Osteoblast (primary cell): ENCODE results near the gene RNF144A. TPM values are rescaled to one million over a fixed set of nuclear protein-coding genes. Genes with fewer than 3 reads are reported as not detected.

Experiments
- DNase-seq: peaks from one replicate; pipeline ENCODE4 v3.0.0; 2011; ENCODE audit warnings: low spot score, mixed read lengths; ENCODE audit not compliant: insufficient read length; ENCODE audit errors: missing footprints
- H2AFZ ChIP-seq: 2 replicates; pipeline ENCODE4 v1.6.0; 2011; ENCODE audit warnings: mild to moderate bottlenecking, low read length
- H3K27ac ChIP-seq: 2 replicates; pipeline ENCODE4 v1.5.1; 2011; ENCODE audit warnings: mild to moderate bottlenecking, low read depth, low read length, moderate library complexity
- H3K27me3 ChIP-seq: 2 replicates; pipeline ENCODE4 v1.6.0; 2012; ENCODE audit warnings: mild to moderate bottlenecking, control low read depth, inconsistent platforms, low read length, moderate library complexity; ENCODE audit not compliant: insufficient read depth
- H3K36me3 ChIP-seq: 2 replicates; pipeline ENCODE4 v1.5.1; 2011; ENCODE audit warnings: mild to moderate bottlenecking, low read length, control low read depth, moderate library complexity; ENCODE audit not compliant: insufficient read depth
- H3K4me1 ChIP-seq: 2 replicates; pipeline ENCODE4 v1.5.1; 2011; ENCODE audit warnings: mild to moderate bottlenecking, low read length, control low read depth, moderate library complexity; ENCODE audit not compliant: insufficient read depth
- H3K4me2 ChIP-seq: 2 replicates; pipeline ENCODE4 v1.6.0; 2011; ENCODE audit warnings: mild to moderate bottlenecking, low read length; ENCODE audit not compliant: insufficient read depth
- H3K4me3 ChIP-seq: fragments of 200-600 bp; sonication (generic); 3 replicates; pipeline ENCODE4 v1.5.1; 2012; ENCODE audit warnings: mild to moderate bottlenecking, low read length, inconsistent platforms; ENCODE audit not compliant: insufficient read depth
- H3K79me2 ChIP-seq: 2 replicates; pipeline ENCODE4 v1.6.0; 2012; ENCODE audit warnings: mild to moderate bottlenecking, low read length, control low read depth, inconsistent platforms; ENCODE audit not compliant: insufficient read depth
- H3K9me3 ChIP-seq: 2 replicates; pipeline ENCODE4 v1.5.1; 2011; ENCODE audit warnings: low read depth, low read length, control low read depth
- H4K20me1 ChIP-seq: 2 replicates; pipeline ENCODE4 v1.6.0; 2012; ENCODE audit warnings: mild to moderate bottlenecking, low read length, control low read depth; ENCODE audit not compliant: insufficient read depth
- total RNA-seq: library from RNA; depleted of rRNA; stranded (reverse); fragments of >200 nt; gene quantifications from 2 replicates; pipeline ENCODE4 v1.2.3, GENCODE V29; 2012
- TF ChIP-seq, protein P1 (sequence below): IDR thresholded peaks from 2 replicates; pipeline ENCODE4 v1.5.1; 2011; ENCODE audit warnings: mild to moderate bottlenecking, low read depth, low read length, moderate library complexity; ENCODE audit errors: extremely low read depth

The RNF144A gene
- total RNA-seq, 1 donor = 15.9 TPM

DNA sequence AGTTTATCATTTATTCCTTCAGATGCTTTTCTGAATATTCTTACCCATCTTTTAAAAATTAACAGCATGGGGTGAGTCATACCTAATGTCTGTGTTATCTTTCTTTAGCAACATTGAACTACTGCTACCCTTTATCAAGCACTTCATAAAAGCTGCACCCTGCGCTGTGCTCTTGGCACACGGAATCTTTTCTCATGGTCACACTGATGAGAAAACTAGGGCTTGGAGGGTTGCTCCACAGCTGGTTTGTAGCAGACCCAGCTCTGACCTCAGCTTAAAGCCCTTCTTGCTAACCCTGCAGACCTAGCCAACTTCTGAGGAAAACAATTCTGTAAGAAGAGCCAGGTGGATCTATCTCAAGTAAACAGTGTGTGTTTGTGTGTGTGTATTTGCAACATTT lies 106.3 kb downstream of the RNF144A start:
- no peak overlapping the region for H3K27ac ChIP-seq
- H3K4me3 ChIP-seq = no peak overlapping the region
- H3K79me2 ChIP-seq = no peaks in the 10 kb centered on the region
- H4K20me1 ChIP-seq = no peaks in the 10 kb centered on the region
- DNase-seq = no peak
- H3K4me1 ChIP-seq = no peaks in the 10 kb centered on the region
- TF ChIP-seq, protein P1, sequence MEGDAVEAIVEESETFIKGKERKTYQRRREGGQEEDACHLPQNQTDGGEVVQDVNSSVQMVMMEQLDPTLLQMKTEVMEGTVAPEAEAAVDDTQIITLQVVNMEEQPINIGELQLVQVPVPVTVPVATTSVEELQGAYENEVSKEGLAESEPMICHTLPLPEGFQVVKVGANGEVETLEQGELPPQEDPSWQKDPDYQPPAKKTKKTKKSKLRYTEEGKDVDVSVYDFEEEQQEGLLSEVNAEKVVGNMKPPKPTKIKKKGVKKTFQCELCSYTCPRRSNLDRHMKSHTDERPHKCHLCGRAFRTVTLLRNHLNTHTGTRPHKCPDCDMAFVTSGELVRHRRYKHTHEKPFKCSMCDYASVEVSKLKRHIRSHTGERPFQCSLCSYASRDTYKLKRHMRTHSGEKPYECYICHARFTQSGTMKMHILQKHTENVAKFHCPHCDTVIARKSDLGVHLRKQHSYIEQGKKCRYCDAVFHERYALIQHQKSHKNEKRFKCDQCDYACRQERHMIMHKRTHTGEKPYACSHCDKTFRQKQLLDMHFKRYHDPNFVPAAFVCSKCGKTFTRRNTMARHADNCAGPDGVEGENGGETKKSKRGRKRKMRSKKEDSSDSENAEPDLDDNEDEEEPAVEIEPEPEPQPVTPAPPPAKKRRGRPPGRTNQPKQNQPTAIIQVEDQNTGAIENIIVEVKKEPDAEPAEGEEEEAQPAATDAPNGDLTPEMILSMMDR = no peak
- H3K27me3 ChIP-seq = no peaks in the 10 kb centered on the region
- H3K36me3 ChIP-seq = no peaks in the 10 kb centered on the region
- no peaks in the 10 kb centered on the region for H3K9me3 ChIP-seq
- H3K4me2 ChIP-seq = no peak overlapping the region
- no peak overlapping the region for H2AFZ ChIP-seq

DNA sequence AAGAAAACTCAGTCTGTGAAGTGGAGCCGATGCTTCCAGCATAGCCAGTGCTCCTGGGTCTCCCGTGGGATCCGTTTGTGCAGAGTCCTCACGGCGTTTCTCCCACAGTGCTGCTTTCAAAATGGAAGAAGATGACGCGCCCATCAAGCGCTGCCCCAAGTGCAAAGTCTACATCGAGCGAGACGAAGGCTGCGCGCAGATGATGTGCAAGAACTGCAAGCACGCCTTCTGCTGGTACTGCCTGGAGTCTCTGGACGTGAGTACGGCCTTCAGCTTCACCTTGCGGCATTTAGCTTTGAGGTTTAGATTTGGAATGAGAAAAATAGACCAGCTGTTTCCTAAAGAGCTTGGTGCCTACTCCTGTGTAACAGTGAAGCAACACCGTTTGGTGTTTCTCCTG lies 107.0 kb downstream of the RNF144A start:
- Histone ChIP-seq H3K4me2 (no peak overlapping the region), H4K20me1 (no peaks in the 10 kb centered on the region), H3K36me3 (no peaks in the 10 kb centered on the region), H3K27ac (no peak overlapping the region), H3K9me3 (no peaks in the 10 kb centered on the region), H3K79me2 (no peaks in the 10 kb centered on the region), H2AFZ (no peak overlapping the region), H3K4me1 (no peaks in the 10 kb centered on the region), H3K27me3 (no peaks in the 10 kb centered on the region), H3K4me3 (no peak overlapping the region)
- DNase-seq = no peak
- TF ChIP-seq, protein P1 = no peak

DNA sequence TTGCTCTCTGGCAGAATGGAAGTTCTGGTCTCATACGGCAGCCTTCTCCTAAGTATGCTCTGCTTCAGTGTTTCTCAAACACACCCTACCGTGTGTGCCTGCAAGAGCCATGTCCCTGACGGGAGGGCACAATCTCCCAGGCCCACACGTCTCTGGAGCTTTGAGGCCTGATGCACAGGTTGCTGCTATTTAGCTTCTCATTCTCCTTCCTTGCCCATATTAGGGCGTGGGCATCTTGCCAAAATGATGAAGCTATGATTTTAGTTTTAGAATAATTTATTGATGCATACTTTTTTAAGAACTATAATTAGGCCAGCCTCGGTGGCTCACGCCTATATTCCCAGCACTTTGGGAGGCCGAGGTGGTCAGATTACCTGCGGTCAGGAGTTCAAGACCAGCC lies 107.9 kb downstream of the RNF144A start:
- TF ChIP-seq, protein P1 = no peak
- no peak for DNase-seq
- H3K79me2 ChIP-seq = no peaks in the 10 kb centered on the region
- H3K27ac ChIP-seq = no peak overlapping the region
- H3K4me2 ChIP-seq = no peak overlapping the region
- H2AFZ ChIP-seq = no peak overlapping the region
- no peaks in the 10 kb centered on the region for H3K4me1 ChIP-seq
- H3K9me3 ChIP-seq = no peaks in the 10 kb centered on the region
- no peaks in the 10 kb centered on the region for H4K20me1 ChIP-seq
- no peaks in the 10 kb centered on the region for H3K27me3 ChIP-seq
- H3K4me3 ChIP-seq = no peak overlapping the region
- no peaks in the 10 kb centered on the region for H3K36me3 ChIP-seq

DNA sequence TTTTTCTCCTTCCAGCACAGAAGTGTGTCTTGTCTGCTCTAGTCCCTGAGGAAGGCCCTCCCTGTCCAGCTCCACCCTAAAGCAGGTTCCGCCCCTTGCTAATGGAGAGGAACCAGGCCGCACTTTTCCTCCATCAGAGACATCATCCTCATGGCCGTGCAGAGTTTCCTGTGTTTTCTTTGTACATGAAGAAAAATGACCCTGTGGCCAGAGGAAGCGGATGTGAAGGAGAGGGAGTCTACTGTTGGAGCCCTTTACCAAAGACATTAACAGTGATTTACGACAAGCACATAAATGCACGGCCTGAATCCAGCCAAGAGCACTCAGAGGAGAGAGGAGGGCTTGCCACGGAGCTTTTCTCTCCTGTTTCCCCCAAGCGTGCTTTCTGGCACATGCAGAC lies 109.5 kb downstream of the RNF144A start:
- DNase-seq = no peak
- Histone ChIP-seq H4K20me1 (no peaks in the 10 kb centered on the region), H3K27ac (no peak overlapping the region), H3K36me3 (no peaks in the 10 kb centered on the region), H3K27me3 (no peaks in the 10 kb centered on the region), H3K9me3 (no peaks in the 10 kb centered on the region), H3K4me2 (no peak overlapping the region), H3K4me1 (no peaks in the 10 kb centered on the region), H3K79me2 (no peaks in the 10 kb centered on the region), H3K4me3 (no peak overlapping the region), H2AFZ (no peak overlapping the region)
- TF ChIP-seq, protein P1 = no peak
